Endothelial cell of umbilical vein (primary cell): ENCODE results near the gene IGSF10. TPM values are rescaled to one million over a fixed set of nuclear protein-coding genes. Genes with fewer than 3 reads are reported as not detected.

Source experiments
- BruUV-seq: library from RNA; stranded (reverse); fragments of 400-500 nt; replicated peaks from 2 replicates; lab custom pipeline; 2021; lab: Mats Ljungman, UMichigan
- CTCF ChIA-PET: fragments of 300-600, 350-600 bp; sonication (Branson Sonifier 250); formaldehyde crosslinking; loops from one replicate; lab custom pipeline; 2021; ENCODE audit warnings: antibody characterized with exemption, inconsistent platforms; lab: Charles Lee
- POLR2A ChIA-PET: fragments of 300-600, 350-600 bp; sonication (Branson Sonifier 250); formaldehyde crosslinking; loops from one replicate; lab custom pipeline; 2021; ENCODE audit warnings: antibody characterized with exemption, inconsistent platforms; lab: Charles Lee
- DNase-seq: peaks from one replicate; pipeline ENCODE4 v3.0.0-alpha.2; 2011; ENCODE audit warnings: low read depth, low spot score
- FAIRE-seq: peaks from 2 replicates; lab custom pipeline; 2011; peaks lifted over from hg19 to GRCh38; lab: Jason Lieb, UNC
- H2AFZ ChIP-seq: 2 replicates; pipeline ENCODE4 v1.6.0; 2012; ENCODE audit warnings: low read depth, low read length, control low read depth, inconsistent platforms
- H3K27ac ChIP-seq: 2 replicates; pipeline ENCODE4 v1.5.1; 2011; ENCODE audit warnings: low read depth, mild to moderate bottlenecking, control low read depth, low read length, moderate library complexity; ENCODE audit not compliant: insufficient read depth
- H3K27me3 ChIP-seq, 2 experiments: 2 replicates each; pipeline versions ENCODE4 v1.6.0 to v1.6.1; 2011; ENCODE audit warnings: low read length in 2 of 2, mixed read lengths in 1 of 2; ENCODE audit not compliant: control insufficient read depth in 2 of 2, insufficient read depth in 2 of 2
- H3K36me3 ChIP-seq, 2 experiments: 2 replicates in 1 of 2; 3 replicates in 1 of 2; pipeline ENCODE4 v1.5.1; 2011; ENCODE audit warnings: low read length in 2 of 2, mild to moderate bottlenecking in 1 of 2, moderate library complexity in 1 of 2; ENCODE audit not compliant: control insufficient read depth in 2 of 2, insufficient read depth in 2 of 2; ENCODE audit errors: extremely low read depth in 1 of 2
- H3K4me1 ChIP-seq: 3 replicates; pipeline ENCODE4 v1.5.1; 2011; ENCODE audit warnings: mild to moderate bottlenecking, low read length; ENCODE audit not compliant: control insufficient read depth, insufficient read depth; ENCODE audit errors: extremely low read depth
- H3K4me2 ChIP-seq: 2 replicates; pipeline ENCODE4 v1.6.1; 2011; ENCODE audit warnings: low read length, control low read depth, mixed read lengths; ENCODE audit not compliant: insufficient read depth
- H3K4me3 ChIP-seq, 3 experiments: fragments of 200-600 bp in 1 of 3; sonication (generic), shearing (Covaris generic) in 1 of 3; replicated peaks in 1 of 3; 2 replicates each; pipeline ENCODE4 v1.5.1; 2011 to 2016; ENCODE audit warnings: control low read depth in 3 of 3, low read length in 3 of 3, mild to moderate bottlenecking in 2 of 3, inconsistent platforms in 1 of 3, low read depth in 1 of 3, moderate library complexity in 1 of 3; ENCODE audit not compliant: insufficient read depth in 1 of 3
- H3K79me2 ChIP-seq: 2 replicates; pipeline ENCODE4 v1.6.0; 2012; ENCODE audit warnings: low read length, inconsistent platforms; ENCODE audit not compliant: control insufficient read depth, insufficient read depth
- H3K9ac ChIP-seq: replicated peaks from 2 replicates; pipeline ENCODE3; 2011; ENCODE audit warnings: low read length, control low read depth; ENCODE audit not compliant: insufficient read depth; ENCODE audit errors: extremely low read depth
- H3K9me1 ChIP-seq: replicated peaks from 3 replicates; pipeline ENCODE4 v1.6.0; 2011; ENCODE audit warnings: mild to moderate bottlenecking, low read length; ENCODE audit not compliant: control insufficient read depth, insufficient read depth; ENCODE audit errors: extremely low read depth
- H3K9me3 ChIP-seq: replicated peaks from 2 replicates; pipeline ENCODE4 v1.5.1; 2012; ENCODE audit warnings: low read length, inconsistent platforms; ENCODE audit not compliant: control insufficient read depth, insufficient read depth
- H4K20me1 ChIP-seq: replicated peaks from 2 replicates; pipeline ENCODE3; 2011; ENCODE audit warnings: mild to moderate bottlenecking, low read length; ENCODE audit not compliant: control insufficient read depth, insufficient read depth; ENCODE audit errors: extremely low read depth
- CTCF ChIP-seq, 2 donors: IDR thresholded peaks; 1 replicate in 1 of 2; 2 replicates in 1 of 2; pipeline ENCODE4 v1.5.1; 2011; ENCODE audit warnings: low read length in 2 of 2, mild to moderate bottlenecking in 2 of 2, moderate library complexity in 2 of 2, control low read depth in 1 of 2, inconsistent platforms in 1 of 2, low read depth in 1 of 2; ENCODE audit not compliant: insufficient read depth in 1 of 2; ENCODE audit errors: extremely low read depth in 1 of 2
- EZH2 ChIP-seq: IDR thresholded peaks from 2 replicates; pipeline ENCODE4 v1.6.1; 2012; ENCODE audit warnings: borderline replicate concordance, low read depth, mild to moderate bottlenecking, moderate library complexity, low read length, inconsistent platforms; ENCODE audit not compliant: severe bottlenecking
- GATA2 ChIP-seq: IDR thresholded peaks from 2 replicates; pipeline ENCODE4 v1.7.0; 2011; ENCODE audit warnings: low read depth, mild to moderate bottlenecking, moderate library complexity, mixed read lengths, low read length; ENCODE audit not compliant: insufficient read length, insufficient read depth
- JUN ChIP-seq: IDR thresholded peaks from 2 replicates; pipeline ENCODE4 v1.6.1; 2011; ENCODE audit warnings: borderline replicate concordance, low read depth; ENCODE audit not compliant: insufficient read length, insufficient read depth
- MAX ChIP-seq: IDR thresholded peaks from 2 replicates; pipeline ENCODE4 v1.6.1; 2011; ENCODE audit not compliant: insufficient read depth, insufficient read length
- POLR2A ChIP-seq: IDR thresholded peaks from 2 replicates; pipeline ENCODE4 v1.6.1; 2012; ENCODE audit warnings: low read depth, mild to moderate bottlenecking, control low read depth, low read length
- POLR2AphosphoS5 ChIP-seq: IDR thresholded peaks from 2 replicates; pipeline ENCODE4 v1.6.1; 2012; ENCODE audit warnings: low read depth, mild to moderate bottlenecking, control low read depth, low read length, moderate library complexity; ENCODE audit not compliant: insufficient read depth
- dilution Hi-C: fragments of 300-500 bp; cut with MboI; formaldehyde crosslinking; loops from one replicate; pipeline ENCODE4 v1.15.0; 2019; ENCODE audit warnings: low sequenced_read_pairs; ENCODE audit not compliant: extremely low pct_ligation_motif_present
- intact Hi-C: fragments of 100-400 bp; cut with micrococcal nuclease; formaldehyde crosslinking; loops from one replicate; pipeline ENCODE4 v1.10.0; 2022
- polyA plus RNA-seq, 4 experiments: library from polyadenylated mRNA; depleted of rRNA in 3 of 4; stranded (reverse) in 3 of 4; unstranded in 1 of 4; fragments of >200 nt; gene quantifications; 2 replicates each; pipeline versions ENCODE4 v1.2.1 to v1.2.3, GENCODE V29; 2011 to 2012; ENCODE audit warnings: missing spikeins in 1 of 4
- total RNA-seq: library from RNA; stranded (reverse); gene quantifications from 2 replicates; pipeline ENCODE4 v1.2.3, GENCODE V29; 2021

IGSF10 gene
- total and polyA plus RNA-seq, 2 donors (not counting 3 experiments of a cell fraction or from before 2014, with no cell fraction given), result 0.01 TPM; not detected in 1

GRCh38 chr3:151452841-151453240, 8.0 kb downstream of the IGSF10 start:
- Histone ChIP-seq H4K20me1 (no peaks in the 10 kb centered on the region), H3K27ac (no peak overlapping the region), H2AFZ (no peak overlapping the region), H3K9me3 (no peaks in the 10 kb centered on the region), H3K79me2 (no peaks in the 10 kb centered on the region), H3K4me3 (no peak overlapping the region), H3K9me1 (no peaks in the 10 kb centered on the region), H3K9ac (no peak overlapping the region), H3K36me3 (no peaks in the 10 kb centered on the region), H3K4me2 (no peak overlapping the region), H3K27me3 (peaks cover 0 to 4% of the 10 kb centered on the region in 2 experiments), H3K4me1 (no peaks in the 10 kb centered on the region)
- BruUV-seq, result no TSS peak
- dilution Hi-C loops, result no loop called here
- FAIRE-seq (no peak), DNase-seq (no peak)
- no peak for TF ChIP-seq POLR2AphosphoS5
- TF ChIP-seq JUN, result no peak
- no peak for TF ChIP-seq GATA2
- no peak for TF ChIP-seq EZH2
- ChIA-PET POLR2A (no interaction called here), CTCF (interaction anchor here (1.4 kb wide), 1 partner anchor 15 kb away, joined by 7 read pairs; no protein-coding TSS in a partner anchor)
- intact Hi-C loops, result no loop called here

- no TSS peak for BruUV-seq
Measured at GRCh38 chr3:151452368-151452767, 8.5 kb downstream of the IGSF10 start.

More at GRCh38 chr3:151452368-151452767, 8.5 kb downstream of the IGSF10 start:
- DNase-seq (no peak), FAIRE-seq (no peak)
- H2AFZ ChIP-seq, result no peak overlapping the region
- no peak for TF ChIP-seq POLR2AphosphoS5
- TF ChIP-seq MAX, result no peak
- TF ChIP-seq CTCF (IDR thresholded peaks at IDR 0.05; ENCODE audit: extremely low read depth in 1 of 2, insufficient read depth in 1 of 2, low read depth in 1 of 2, low read length in 2 of 2), result no peak
- TF ChIP-seq POLR2A, result no peak
- no peaks in the 10 kb centered on the region for H3K9me1 ChIP-seq
- dilution Hi-C loops, result no loop called here
- no peaks in the 10 kb centered on the region for H3K79me2 ChIP-seq
- no peaks in the 10 kb centered on the region for H4K20me1 ChIP-seq
- no peaks in the 10 kb centered on the region for H3K36me3 ChIP-seq
- H3K4me3 ChIP-seq, result no peak overlapping the region
- H3K27me3 ChIP-seq, result peaks cover 0 to 4% of the 10 kb centered on the region in 2 experiments
- ChIA-PET POLR2A (no interaction called here), CTCF (no interaction called here)
- intact Hi-C loops, result no loop called here
- no peaks in the 10 kb centered on the region for H3K4me1 ChIP-seq
- H3K9me3 ChIP-seq, result no peaks in the 10 kb centered on the region
- H3K9ac ChIP-seq, result no peak overlapping the region
- no peak overlapping the region for H3K27ac ChIP-seq
- H3K4me2 ChIP-seq, result no peak overlapping the region
